Stimulated activated CD4-positive, alpha-beta T cell treated with anti-CD3 and anti-CD28 coated beads, Interleukin-1b, Interleukin-23, amount 100 ng/mL, for 1 hour (primary cell): Measurements from ENCODE around the gene CHAC2.
"Not testable (repeated sequence)": the region's sequence is repeated elsewhere in the genome, so short reads cannot be mapped to it uniquely, and the experiment has no call there.

ENCODE experiments used
- DNase-seq, 2 donors: peaks; one replicate each; pipeline ENCODE4 v3.0.0-alpha.2; 2020; ENCODE audit warnings: low read depth in 2 of 2

Gene CHAC2

DNA sequence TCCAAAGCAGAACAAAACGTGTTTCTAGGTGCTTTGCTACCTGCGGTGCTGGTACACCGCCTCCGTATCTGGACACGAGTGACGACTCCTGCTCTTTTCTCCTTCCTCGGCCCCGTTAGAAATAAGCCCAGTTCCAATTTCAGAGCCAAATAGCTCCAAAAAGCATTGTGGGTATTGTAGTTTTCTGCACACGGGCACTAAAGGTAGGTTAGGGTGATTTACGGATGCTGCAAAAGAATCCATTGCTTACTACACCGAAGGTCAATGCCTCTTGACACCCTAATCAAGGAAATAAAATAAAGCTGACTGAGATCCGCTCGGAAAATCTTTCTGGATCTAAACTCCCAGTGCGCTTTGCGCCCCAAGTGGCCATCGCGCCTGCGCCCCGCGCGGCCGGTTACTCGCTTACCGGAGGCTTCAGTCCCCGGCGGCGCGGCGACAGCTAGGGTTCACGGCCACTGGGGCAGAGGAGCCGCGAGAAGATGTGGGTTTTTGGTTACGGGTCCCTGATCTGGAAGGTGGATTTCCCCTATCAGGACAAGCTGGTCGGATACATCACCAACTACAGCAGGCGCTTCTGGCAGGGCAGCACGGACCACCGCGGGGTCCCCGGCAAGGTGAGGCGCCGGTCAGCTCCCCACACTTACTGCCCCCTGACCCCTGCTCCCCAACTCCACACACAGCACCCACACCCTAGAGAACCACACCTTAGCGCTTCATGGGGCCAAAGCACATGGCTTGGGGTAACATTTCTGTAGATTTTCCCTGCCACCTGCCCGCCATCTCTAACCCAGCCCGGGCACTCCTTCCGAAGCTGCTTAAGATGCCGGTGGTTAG lies at the start of gene CHAC2:
Gene CHAC2, plus strand, starts transcription at position 400 of the 837 bp plus-strand sequence. Its CDS starts 83 bp downstream, at position 483.
- DNase-seq = peak; percentile 45 to 66

DNA sequence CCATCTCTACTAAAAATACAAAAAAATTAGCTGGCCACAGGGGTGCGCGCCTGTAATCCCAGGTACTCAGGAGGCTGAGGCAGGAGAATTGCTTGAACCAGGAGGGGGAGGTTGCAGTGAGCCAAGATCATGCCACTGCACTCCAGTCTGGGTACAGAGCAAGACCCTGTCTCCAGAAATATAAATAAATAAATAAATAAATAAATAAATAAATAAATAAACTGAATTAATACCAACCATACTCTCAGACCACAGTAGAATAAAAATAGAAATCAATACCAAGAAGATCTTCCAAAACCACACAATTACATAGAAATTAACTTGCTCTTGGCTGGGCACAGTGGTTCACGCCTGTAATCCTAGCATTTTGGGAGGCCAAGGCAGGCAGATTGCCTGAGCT lies 46.7 kb upstream of the CHAC2 start:
- not testable (repeated sequence) for DNase-seq

DNA sequence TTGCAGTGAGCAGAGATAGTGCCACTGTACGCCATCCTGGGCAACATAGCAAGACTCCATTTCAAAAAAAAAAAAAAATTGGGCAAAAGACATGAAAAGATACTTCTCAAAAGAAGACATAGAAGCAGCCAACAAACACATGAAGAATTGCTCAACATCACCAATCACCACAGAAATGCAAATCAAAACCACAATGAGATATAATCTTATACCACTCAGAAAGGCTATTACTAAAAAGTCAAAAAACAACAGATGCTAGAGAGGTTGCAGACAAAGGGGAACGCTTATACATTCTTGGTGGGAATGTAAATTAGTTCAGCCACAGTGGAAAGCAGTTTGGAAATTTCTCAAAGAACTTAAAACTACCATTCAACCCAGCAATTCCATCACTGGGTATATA lies 43.1 kb upstream of the CHAC2 start:
- DNase-seq = no peak

DNA sequence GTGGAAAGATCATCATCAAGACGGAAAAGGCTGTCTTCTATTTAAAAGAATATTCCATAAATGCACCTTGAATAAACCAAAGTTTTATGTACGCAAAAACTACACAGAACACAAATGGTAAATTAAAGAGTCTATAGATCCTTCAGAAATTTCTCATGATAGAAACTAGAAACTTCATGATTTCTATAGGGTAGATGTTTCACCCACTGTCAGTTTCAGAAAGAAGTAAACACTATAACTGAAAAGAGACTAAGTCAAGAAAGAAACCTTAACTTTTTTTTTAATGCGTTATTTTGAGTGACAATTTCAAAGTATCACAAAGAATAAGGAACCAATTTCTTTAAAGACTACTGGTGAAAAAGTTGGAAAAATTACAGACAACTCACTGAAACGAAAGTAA lies 41.9 kb upstream of the CHAC2 start:
- DNase-seq = no peak

DNA sequence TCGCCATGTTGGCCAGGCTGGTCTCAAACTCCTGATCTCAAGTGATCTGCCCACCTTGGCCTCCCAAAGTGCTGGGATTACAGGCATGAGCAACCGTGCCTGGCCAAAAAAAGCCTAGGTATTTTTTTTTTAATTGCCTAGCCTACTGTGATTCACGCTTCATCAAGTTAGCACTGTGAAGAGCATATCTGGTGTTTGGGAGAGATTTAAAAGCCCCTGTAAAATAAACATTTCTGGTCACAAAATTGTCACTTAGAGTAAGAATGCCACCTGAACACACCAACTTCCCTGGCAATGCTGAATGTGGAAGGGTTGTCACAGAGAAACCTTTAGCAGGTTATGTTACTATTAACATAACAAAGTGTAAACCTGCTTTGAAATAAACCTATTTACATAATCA lies 39.7 kb upstream of the CHAC2 start:
- DNase-seq = no peak

DNA sequence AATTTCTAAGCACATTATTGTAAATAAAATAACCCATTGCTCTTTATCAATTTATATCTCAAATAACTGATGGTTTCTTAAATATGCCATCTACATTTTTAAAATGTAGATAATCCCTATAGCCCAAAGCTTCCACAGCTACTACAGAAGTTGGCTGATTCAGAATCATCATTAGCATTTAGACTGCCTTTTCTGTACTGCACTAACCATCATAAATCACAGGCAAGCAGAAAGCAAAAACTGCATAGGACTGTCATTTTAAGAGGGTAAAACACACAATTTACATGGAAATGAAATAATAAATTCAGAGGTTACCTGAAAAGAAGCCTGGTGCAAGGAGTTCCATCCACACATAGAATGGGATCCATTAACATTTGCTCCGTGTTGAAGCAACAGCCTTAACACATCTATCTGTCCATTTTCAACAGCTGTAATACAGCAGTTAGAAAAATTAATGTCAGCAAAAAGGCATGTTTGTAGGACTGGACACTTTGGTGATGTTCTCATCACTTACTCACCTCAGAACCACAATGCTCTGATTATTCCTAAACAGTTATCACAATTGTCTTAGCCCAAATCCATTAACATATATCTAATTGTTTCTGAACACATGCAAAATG lies 38.4 kb upstream of the CHAC2 start:
- DNase-seq = no peak

DNA sequence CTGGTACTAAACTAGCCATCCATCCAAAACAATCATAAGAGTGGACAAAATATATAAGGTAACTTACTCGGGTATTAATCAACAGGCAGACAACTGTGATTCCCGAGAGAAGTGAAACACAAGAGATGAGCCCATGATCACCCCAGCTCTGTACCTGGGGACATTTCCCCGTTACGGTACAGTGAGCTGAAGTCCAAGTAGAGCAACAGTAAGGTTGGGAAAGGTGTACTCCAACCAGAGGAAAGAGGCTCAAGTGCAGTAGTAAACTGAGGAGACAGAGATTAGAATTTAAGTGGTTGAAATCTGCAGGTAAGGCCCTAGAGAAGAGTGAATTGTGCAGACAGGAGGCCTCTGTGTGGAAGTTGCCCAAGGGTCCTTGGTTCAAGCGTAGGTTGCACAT lies 30.5 kb upstream of the CHAC2 start:
- DNase-seq = no peak

DNA sequence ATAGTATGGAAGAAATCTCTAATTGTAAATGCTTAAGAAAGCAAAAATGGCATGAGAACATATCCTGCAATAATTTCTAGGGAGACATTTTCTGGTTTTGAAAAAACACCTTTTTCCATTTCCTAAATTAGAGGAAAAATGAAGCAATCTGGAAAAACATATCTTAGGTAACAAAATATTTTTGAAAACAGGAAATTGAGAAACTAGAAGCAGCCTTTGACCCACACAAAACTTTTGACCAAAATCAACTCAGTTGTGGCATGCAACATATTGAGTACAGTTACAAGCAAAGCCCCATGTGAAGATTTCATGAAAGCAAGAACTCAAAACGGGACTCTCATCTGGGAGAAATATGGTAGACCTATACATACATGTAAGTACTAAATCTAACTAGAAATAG lies 28.6 kb upstream of the CHAC2 start:
- no peak for DNase-seq

DNA sequence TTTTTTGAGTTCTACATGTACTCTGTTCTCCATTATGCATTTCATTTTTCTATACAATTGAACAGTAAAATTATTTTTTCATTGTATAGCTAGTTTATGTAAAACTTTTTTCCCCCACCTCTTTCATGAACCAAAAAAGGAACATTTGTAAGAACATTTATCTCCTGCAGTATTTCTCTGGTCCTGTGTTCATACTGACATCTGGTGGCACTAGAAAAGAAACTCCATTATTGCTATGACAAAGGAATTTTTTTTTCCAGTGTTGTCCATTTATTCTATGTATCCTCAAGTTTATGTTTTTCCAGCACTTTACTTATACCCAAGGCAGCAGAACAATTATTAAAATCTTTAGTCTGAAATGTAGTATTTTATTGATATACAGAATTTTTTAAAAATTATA lies 27.4 kb upstream of the CHAC2 start:
- no peak for DNase-seq

DNA sequence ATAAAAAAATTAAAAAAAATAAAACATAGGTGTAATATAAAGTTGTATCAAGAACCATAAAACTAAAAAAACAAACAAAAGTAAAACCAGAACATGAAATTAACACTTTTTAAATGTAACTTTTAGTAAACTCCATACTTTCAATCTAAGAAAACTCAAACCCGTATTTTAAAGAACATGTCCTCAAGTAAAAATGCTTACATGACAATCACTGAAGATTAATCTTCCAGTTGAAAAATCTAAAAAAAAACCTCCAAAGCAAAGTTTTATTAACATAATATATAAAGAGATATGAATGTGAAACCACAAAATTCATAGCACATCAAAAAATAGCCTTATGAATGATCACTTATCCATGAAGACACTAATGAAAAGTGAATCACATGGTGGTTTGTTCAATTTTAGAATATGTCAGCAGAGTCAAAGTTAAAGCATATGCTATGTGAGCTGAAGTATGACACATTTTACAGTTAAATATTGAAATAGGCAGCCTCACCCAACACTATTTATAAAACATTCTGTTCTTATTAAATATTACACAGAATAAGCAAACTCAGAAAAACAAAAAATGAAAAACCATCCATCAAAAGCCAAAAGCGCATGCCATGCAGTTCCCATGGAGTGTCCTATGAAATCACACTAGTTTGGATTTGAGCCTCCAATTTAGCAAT lies 23.1 kb upstream of the CHAC2 start:
- DNase-seq = no peak

DNA sequence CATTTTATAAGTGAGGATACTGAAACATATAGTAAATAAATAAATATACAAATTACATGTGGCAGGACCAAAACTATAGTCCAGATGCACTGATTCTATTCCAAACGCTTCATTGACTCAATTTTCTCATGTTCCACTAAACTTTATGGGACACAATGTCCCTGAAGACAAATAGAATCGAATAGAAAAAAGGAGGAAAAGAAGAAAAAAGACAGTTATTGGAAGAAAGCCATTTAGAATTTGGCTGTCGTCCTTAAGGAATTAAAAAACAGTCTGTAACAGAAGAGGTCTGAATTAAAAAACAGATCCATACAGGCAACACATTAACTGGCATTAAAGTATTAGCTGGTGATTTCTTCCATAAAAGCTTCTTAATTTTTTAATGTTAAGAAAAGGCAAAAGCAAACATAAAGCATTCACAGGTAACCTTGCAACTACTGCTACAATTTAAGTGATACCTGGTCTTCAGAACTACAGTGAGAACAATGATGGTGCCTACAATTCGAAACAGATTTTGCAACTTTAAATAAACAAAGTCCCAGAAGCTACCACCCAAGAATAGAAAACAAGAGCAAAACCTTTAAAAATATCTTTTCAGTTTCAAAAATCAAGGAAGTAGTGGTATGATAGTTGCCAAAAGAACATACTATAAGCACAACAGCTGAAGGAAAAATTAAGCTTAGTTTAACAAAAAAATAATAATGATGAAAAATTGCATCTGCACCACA lies 17.4 kb upstream of the CHAC2 start:
- no peak for DNase-seq

DNA sequence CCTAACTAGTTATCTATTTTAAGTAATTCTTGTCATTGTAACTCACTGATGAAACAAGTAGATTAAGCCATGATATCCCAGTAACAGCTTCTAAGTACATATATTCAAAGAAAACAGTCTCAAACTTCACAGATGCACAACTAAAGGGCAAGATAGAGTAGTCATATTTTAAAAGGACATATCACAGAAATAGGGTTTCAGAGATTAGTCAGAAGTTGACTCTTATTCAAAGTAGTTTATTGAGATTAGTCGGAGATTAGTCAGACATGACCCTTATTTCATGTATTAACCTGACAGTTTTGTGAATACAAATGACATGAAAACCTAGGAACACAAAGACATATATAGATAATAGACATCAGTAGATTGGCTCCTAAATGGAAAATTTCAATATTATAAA lies 15.9 kb upstream of the CHAC2 start:
- no peak for DNase-seq

DNA sequence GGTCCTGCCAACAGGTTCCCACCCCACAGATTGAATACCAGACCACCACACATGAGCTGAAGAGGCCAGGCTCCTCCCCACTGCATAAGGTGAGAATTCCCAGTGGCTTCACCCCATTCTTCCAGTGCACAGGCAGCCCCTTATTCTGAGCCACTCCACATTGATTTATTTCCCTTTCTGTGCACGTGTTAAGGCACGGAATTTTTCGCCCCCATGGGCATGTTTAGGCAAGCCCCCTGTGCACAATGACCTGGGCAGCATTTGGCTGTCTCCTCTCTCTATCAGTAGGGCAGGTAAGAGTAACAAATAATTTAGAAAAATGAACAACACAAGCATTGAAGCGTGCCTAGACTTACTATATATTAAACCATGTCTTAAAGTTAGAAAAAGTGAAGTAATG lies 15.2 kb upstream of the CHAC2 start:
- no peak for DNase-seq

DNA sequence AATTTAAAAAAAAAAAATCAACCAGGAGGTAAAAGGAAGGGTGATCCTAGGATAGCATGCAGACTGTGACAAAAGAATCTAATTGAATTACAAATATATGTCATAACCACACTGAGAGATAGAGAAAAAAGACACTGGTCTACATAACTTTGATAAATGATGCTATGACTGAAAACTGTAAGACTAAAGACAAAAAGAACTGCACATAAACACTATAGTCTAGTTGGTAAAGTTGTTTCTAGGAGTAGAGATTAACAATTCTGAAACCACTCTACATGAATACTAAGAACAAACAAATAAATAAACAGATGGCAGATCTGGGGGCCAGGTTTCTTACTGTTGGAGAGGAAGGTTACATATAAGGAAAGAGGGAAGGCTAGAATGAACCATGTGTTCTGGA lies 14.6 kb upstream of the CHAC2 start:
- DNase-seq = no peak

DNA sequence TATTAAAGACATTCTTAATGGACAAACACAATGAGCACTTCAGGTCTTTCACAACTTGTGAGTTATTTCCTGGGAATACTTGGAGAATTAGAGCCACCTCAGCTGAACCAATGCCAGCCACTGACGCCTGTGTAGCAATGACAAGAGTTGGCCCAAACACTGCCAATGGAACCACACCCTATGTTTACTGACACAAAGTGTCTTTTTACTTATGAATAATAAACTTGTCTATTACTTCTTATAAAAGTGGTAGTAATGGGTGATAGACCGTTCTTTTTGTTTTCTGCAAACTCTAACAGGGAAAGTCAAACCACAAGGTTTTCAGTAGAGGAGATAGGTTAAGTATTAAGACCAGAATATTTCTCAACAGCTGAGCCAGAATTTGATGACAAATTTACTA lies 12.5 kb upstream of the CHAC2 start:
- no peak for DNase-seq

DNA sequence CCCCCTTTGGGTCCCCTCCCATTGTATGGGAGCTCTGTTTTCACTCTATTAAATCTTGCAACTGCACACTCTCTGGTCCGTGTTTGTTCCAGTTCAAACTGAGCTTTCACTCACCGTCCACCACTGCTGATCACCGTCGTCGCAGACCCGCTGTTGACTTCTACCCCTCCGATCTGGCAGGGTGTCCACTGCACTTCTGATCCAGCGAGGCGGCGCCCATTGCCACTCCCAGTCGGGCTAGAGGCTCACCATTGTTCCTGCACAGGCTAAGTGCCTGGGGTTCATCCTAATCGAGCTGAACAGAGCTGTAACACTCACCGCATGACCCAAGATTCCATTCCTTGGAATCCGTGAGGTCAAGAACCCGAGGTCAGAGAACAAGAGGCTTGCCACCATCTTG lies 11.0 kb upstream of the CHAC2 start:
- DNase-seq = no peak

DNA sequence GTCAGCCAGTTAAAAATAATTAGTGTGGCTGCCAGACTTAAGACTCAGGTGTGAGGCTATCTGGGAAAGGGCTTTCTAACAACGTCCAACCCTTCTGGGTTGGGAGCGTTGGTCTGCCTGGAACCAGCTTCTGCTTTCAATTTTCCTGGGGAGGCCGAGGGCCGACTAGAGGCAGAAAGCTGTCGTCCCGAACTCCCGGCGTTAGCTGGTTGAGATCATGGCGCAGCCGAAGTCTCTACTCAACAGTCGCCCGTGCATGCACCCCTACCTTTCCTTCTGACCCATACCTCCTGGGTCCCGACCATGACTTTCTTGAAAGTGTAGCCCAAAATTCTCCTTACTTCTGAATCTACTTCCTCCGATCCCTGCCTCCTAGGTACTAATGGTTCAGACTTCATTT lies 10.4 kb upstream of the CHAC2 start:
- not testable (repeated sequence) for DNase-seq

DNA sequence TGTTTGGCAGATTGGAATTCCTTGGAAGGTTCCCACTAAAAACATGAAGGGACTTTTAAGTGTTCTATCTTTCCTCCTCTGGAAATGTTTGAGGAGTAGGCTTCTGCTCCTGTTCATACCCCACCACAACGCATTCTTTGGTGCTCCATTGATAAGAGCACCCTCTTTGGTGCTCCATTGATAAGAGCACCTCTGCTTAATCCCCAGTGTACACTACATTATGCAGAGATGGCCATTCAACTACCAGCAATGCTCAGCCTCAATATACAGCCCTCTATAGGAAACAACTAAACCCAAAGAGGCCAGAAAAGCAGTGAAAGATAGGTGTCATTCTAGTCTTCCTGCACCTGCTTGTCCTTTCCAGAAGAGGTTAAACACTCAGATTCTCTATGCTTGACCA lies 1.8 kb upstream of the CHAC2 start:
- no peak for DNase-seq

DNA sequence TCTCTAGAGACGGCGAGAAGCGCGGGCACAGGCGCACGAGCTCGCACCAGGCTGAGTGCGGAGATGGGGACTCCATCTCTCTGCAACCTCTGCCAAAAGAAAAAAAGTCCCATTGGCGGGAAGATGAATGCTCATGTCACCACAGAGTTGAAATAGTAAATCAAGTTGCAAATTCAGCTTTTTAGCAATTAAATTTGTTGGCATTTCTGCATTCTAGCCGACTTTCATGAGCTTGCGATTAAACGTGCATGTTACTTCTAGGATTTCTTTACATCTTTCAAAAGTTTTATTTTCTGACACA lies 588 bp downstream of the CHAC2 start:
- no peak for DNase-seq

DNA sequence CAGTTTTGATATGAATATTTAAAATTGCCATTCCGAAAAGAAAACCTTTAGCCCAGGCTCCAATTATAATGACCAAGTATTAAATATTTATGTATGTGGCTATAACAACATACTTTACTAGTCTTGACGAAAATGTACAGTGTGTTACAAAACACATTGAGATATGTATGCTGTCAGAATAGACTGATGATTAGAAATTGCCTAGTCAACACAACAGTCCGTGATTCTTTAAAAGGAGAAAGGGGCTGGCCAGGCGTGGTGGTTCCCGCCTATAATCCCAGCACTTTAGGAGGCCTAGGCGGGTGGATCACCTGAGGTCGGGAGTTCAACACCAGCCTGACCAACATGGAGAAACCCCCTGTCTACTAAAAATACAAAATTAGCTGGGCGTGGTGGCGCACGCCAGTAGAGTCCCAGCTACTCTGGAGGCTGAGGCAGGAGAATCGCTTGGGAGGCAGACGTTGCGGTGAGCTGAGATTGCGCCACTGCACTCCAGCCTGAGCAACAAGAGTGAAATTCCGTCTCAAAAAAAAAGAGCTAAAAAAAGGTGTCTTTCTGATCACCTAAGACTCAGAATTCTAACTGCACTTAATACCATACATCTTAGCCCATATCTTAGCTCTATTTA lies 1.8 kb downstream of the CHAC2 start:
- no peak for DNase-seq

DNA sequence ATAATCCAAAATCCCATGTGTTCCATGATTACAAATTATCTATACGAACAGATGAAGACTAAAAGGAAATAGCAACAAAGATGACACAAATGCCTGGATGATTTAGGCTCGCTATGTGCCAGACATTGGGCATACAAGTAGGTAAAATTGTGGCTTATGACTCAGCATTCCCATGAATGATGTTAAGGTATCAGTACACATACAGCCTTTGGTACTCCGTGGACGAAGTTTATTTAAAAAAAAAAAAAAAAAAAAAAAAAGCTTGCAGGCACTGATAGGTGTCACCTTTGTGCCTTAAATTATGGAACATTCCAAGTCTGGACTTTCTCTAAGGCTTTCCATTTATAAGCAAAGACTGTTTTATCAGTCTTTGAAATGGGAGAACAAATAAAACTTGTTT lies 2.7 kb downstream of the CHAC2 start:
- DNase-seq = no peak

DNA sequence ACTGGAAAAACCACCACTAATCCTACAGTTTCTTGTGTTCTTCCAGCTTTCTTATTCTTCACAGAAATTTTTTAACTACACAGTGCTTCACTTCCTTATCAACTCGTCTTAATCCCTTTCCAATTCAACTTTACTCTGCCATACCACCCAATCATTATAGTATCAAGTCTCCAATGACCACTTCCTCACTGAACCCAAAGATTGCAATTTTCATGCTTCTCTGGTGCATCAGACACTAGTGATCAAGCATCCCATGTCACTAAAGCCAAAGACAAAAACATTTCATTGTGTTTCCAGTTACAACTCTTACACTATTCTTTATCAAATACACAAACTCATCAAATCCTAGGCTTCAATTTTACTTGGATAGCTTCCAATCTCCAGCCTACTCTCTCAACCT lies 9.5 kb downstream of the CHAC2 start:
- no peak for DNase-seq
